Activated gamma-delta T cell treated with anti-CD3 and anti-CD28 coated beads, Interleukin-2, amount 50 U/mL, for 16 hours (primary cell): ENCODE data around the gene ADAMTS14.

Source experiments
- DNase-seq: peaks from one replicate; pipeline ENCODE4 v3.0.0-alpha.2; 2020; ENCODE audit warnings: low read depth

Gene ADAMTS14

DNA sequence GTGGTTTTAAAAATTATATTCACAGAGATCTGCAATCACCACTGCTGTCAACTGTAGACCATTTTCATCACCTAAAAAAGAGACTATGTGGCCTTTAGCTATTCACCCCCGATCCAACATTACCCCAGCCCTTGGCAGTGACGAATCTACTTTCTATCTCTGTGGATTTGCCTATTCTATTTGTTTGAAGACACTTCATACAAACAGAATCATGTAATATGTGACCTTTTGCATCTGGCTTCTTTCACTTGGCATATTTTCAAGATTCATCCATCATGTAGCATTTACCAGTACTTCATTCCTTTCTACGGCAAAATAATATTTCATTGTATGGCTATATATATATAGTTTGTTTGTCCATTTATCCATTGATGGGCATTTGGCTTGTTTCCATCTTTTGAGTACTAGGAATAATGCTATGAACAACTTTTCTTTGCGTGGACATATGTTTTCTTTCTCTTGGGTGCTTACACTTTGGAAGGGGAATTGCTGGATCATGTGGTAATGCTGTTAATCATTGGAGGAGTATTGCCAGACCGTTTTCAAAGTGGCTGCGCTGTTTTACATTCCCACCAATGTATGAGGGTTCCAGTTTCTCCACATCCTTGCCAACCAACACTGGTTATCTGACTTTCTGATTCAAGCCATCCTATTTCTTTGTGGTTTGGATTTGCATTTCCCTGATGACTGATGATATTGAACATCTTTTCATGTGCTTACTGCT lies 22.3 kb downstream of the ADAMTS14 start:
- no peak for DNase-seq

DNA sequence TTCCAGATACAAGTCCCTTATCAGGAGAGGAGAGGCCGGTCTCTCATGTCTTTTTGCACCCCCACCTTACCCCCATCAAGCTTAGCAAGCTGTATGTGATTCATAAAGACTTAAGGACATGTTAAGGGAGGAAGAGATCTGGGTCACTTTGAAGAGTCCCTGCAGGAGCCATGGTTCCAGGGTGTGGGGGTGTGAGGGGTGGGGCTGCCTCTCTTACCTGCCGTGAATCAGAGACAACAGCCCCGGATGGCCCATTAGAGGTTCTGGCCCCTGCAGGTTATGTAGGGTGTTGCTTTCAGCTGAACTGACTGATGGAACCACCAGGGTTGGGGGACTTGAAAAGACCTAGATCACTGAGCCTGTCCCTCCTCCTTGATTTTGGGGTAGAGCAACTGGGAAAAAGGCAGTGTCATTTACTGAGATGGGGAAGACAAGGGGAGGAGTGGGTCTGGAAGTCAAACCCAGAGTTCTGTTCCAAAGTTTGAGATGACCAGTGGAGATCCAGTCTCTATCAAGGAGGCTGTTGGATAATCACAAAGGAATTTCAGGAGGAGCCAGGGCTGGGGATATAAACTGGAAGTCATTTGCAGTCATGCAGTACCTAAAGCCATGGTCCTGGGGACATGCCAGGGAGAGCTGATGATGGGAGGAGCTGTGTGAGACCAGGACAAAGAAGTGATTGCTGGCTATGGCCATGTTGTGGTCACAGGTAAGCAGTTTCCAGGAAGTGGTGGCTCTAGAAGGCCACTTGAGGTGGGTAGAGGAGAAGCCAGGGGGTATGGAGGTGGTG lies 23.1 kb downstream of the ADAMTS14 start:
- no peak for DNase-seq

DNA sequence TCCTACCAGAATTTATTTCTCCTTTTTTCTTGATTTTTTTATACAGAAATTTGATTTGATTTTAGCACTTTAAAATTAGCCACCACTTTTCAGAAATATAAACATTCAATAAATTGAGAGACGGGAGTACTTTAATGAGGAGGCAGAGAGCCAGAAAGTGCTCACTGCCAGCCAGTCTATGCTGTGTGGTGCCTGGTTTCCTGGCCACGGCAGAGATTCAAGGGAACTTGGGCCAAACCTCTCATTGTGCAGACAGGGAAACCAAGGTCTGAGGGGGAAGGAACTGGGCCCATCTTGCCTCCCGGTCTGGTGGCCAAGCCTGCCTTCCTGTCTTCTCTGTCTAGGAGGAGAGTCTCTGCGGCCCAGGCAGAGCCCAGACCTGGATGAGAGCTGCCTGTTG lies 25.9 kb downstream of the ADAMTS14 start:
- no peak for DNase-seq

DNA sequence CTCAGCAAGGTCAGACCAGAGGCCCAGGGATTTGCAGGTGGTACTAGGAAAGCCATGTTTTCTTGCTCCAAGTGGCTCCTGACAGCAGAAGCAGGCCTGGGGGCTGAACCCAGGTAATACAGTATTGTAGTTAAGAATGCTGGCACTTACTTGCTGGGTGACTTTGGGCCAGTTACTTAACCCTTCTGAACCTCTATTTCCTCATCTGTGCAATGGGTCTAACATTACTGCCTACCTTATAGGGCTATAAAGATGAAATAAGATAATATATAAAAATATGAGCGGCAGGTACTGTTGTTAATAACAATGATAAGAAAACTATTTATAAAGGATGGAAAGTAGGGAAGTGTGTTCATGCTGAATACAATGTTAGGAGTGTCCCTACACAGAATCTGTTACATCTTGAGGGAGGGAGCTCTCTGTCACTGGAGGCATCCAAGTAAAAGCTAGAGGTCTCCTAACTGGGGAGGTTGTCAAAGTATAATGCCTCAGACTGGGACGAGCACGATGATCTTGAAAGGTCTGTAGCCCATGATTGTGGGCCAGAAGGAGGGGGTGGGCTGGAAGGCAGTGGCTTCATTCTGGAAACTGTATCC lies 26.9 kb downstream of the ADAMTS14 start:
- DNase-seq: no peak

DNA sequence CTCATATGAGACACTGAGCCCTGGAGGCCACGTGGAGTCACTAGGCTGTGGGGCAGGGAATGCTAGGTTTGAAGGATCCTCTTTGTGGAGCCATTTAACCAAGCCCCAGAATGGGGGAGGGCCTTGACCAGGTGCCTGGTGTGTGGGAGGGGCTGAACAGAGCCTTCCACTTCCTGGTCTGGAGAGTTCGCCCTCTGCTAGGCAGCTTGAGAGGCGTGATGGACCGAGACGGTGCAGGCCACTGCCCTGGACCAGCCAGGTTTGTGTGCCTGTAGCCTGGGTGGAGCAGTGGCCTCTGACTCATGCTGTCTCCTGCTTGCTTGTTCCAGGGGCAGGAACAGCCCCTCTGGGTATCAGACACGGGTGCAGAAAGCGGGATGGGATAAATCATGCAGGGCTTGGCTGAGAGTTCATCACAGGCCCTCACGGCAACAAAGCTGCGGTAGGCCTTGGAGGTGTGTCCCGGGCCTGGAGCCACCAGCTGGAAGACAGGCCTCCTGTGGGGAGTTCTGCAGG lies 27.4 kb downstream of the ADAMTS14 start:
- DNase-seq: no peak

DNA sequence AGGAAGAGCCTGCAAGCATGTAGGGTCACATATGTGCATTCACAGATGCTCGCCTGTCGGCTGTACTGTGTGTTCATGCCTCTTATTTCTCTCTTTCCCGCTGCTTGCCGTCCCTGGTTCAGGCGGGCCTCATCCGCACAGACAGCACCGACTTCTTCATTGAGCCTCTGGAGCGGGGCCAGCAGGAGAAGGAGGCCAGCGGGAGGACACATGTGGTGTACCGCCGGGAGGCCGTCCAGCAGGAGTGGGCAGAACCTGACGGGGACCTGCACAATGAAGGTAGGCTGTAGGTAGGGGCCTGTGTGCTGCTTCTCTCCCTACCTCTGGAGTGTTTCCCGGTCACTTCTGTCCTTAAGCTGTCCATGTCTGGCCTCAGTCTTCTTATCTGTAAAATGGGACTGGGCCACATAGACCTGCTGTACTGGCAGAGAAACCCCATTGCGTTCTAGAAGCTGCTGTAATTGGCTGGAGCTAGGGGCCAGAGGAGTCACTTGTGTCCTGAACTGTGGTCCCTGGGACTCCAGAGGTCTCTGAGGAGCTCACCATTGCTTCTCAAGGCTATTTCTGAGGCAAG lies 30.0 kb downstream of the ADAMTS14 start:
- DNase-seq: no peak

DNA sequence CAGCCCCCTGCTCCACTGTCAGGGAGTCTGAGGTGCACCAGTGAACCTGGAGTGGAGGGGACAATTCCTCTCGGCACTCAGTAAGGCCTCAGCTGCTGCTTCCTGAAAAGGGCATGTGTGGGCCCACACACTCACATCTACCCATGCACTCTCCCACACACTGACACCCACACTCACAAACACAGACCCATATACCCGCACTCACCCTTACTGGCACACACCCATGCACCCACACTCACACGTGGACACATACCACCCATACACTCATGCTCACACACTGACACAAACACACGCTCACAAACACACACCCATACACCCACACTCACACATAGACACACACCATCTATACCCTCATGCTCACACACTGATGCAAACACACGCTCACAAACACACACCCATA lies 31.9 kb downstream of the ADAMTS14 start:
- no peak for DNase-seq

DNA sequence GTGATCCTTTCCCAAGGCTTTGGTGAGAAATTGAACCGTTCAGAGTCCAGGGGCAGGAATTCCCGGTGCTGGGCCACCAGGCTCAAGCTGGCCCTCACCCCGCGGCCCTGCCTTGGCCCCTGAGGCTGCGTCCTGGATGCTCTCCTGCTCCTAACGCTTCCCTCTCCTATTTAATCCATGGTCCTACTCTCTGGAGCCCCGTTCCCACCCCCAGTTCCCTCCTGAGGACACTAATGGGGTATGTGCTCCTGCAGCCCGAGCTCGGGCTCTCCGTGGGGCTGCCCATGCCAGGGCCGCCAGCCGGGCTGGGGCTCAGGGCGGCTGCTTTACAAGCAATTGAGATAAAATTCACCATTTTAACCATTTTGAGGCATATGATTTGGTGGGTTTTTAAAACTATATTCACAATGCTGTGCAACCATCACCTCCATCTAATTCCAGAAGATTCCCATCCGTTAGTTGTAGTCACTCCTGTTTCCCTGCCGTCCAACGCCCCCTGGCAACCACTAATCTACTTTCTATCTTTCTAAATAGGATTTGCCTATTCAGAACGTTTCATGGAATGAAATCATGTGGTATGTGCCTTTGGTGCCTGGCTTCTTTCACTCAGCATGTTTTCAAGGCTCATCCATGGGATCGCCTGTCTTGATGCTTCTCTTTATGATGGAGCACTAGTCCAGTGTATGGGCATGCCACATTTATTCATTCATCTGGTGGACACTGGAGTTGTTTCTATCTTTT lies 33.0 kb downstream of the ADAMTS14 start:
- DNase-seq: no peak

- DNase-seq: no peak
Observed at GRCh38 chr10:70711177-70711576, 38.9 kb downstream of the ADAMTS14 start.

DNA sequence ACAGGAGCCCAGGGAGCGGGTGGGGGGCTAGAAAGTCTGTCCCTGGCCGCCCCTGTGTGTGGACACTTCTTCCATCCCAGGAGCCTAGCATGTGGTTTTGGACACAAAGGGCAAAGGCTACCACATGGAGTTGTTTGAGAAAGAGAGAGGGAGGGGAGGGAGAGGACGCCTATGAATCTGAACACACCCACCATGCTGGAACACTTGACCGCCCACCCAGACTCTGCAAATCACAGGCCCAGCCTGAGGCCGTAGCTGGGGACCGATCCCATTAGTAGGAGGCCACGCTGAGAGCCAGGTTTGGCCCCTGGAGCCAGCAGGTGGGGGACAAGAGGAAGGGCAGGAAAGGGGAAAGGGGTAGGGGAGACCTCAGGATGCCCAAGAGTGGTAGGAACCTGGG lies 39.6 kb downstream of the ADAMTS14 start:
- no peak for DNase-seq

DNA sequence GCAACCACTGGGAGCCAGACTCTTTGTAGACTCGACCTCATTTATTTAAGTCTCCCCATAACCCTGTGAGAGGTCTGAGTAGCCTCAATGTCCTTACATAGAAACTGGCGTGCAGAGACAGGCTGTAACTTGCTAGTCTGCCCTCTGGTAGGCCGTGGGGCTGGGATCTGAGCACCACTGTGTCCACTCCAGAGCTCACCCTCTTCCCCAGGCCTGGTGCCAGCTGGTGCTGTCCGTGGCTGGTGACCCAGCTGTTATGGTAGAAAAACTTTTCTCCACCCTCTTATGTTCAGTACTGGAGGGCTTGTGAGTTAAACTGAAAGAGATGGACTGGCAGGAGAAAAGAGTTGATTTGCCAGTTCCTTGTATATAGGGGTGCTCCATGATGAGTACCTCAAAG lies 41.9 kb downstream of the ADAMTS14 start:
- no peak for DNase-seq

- DNase-seq: no peak
Observed at GRCh38 chr10:70714951-70715350, 42.6 kb downstream of the ADAMTS14 start.

GRCh38 chr10:70715853-70716795 lies 43.8 kb downstream of the ADAMTS14 start:
- DNase-seq: no peak

- DNase-seq: no peak
Observed at GRCh38 chr10:70722820-70723424, 50.6 kb downstream of the ADAMTS14 start.

DNA sequence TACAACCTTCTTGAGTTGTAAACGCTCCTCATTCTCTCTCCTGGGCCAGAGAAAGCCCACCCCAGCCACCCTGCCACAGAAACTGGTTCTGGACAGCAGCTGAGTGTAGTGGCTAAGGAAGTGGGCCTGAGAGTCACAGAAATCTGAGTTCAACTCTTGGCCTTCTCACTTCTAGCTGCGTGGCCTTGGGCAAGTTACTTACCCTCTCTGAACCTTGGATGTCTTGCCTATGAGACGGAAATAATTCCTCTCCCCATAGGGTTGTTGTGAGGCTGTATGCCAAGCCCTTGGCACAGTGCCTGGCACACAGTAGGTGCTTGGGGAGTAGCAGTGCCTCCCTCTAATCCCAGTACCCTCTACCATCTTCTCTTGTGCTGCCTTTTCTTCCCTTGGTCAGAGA lies 51.5 kb downstream of the ADAMTS14 start:
- DNase-seq: no peak

DNA sequence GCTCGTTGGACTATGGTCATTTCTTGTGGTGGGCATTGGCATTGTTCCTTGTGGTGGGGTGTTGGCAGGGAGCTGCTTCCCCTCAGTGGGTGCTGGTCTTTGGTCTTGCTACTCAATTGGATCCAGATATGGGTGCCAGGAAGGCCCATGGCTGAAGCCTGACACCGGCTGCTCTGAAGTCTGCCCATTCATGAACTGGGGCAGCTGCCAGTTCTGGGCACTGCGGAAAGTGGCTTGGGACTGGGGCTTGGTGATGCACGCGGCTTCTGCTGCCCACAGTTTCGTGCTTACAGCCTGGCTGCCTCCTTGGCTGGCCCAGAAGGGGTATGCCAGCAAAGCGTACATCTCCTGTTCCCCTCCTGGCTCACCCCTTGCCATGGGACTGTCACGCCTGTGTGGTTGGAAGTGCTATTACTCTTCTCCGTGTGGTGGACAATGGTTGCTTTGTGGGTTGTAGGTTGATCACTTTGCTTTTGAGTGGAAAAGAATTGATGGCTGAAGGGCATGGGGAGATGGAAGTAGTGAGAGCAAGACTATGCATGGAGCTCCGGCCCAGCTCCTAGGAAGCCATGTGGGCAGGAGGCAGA lies 54.7 kb downstream of the ADAMTS14 start:
- DNase-seq: no peak

DNA sequence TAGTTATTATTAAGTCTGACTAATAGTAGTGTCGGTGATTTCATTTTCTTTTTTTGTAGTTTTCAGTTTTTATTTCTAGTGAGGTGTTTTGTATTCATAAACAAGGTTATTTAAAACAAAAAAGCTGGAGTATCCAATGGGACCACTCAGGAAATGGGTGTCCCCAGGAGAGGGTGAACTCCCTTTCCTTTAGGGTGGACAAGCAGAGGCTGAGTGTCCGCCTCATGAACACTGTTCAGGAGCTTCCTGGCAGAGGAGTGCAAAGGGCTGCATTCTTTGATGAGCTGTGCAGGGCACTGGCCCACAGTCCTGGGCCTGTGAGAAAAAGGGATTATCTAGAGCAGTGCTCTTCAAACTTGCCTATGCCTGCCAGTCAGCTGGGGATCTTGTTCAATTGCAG lies 56.0 kb downstream of the ADAMTS14 start:
- no peak for DNase-seq

DNA sequence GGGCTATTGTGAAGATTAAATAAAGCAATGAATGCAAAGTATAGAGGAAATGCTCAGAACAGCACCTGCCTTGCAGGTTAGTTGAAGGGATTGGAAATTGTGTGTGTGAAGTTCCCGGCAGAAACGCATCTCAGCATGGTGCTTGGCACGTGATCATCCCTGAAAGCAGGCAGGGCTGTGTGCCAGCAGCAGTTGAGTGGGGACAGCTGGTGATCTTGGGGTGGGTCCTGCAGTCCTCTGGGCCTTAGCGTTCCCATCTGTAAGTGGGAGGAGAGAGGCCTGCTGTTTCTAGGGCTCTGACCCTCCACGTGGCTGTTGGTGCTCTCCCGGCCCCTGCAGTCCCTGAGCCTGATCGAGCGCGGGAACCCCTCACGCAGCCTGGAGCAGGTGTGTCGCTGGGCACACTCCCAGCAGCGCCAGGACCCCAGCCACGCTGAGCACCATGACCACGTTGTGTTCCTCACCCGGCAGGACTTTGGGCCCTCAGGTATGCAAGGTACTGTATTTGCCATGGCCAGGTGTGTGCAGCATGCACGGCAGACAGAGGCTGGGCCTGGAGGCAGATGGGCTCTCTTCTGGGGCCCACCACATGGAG lies 57.6 kb downstream of the ADAMTS14 start:
- no peak for DNase-seq

GRCh38 chr10:70730955-70731354 lies 58.6 kb downstream of the ADAMTS14 start:
- no peak for DNase-seq

DNA sequence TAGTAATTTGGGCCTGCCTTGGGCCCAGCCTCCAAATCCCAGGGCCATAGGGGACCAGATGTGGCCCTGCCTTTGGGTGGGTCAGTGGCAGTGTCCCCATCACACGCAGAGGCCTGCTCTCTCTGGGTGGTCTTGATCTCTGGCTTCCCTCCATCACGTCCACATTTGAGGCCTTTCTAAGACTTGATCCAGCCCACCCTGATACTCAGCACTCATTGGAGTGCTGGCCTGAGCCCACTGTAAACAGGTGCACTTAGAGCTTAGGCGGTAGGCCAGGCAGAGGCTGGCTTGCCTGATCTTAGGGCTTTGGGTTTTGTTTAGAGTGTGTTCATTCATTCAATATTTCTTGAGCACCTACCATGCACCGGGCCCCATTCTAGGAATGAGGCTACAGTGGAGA lies 60.3 kb downstream of the ADAMTS14 start:
- no peak for DNase-seq
